ENCODE measurements around the gene ABTB2.

Gene ABTB2

GRCh38 chr11:34175284-34176019 is 182.4 kb downstream of the ABTB2 start:
- ATAC-seq = no peak
- TF ChIP-seq CSRNP3 (CRISPR knock-in tag; IDR thresholded peaks at IDR 0.05) (no peak), PPARA (CRISPR knock-in tag; IDR thresholded peaks at IDR 0.05; ENCODE audit: borderline replicate concordance) (no peak), TCF4 (CRISPR knock-in tag; IDR thresholded peaks at IDR 0.05; ENCODE audit: borderline replicate concordance) (no peak), CREB5 (CRISPR knock-in tag; IDR thresholded peaks at IDR 0.05; ENCODE audit: low read depth) (no peak), SNAI2 (CRISPR knock-in tag; IDR thresholded peaks at IDR 0.05) (no peak), CSDC2 (CRISPR knock-in tag; IDR thresholded peaks at IDR 0.05) (no peak), ZNF8 (CRISPR knock-in tag; IDR thresholded peaks at IDR 0.05) (no peak), POU6F1 (CRISPR knock-in tag; IDR thresholded peaks at IDR 0.05; ENCODE audit: borderline replicate concordance, low read depth) (no peak), TSHZ2 (CRISPR knock-in tag; IDR thresholded peaks at IDR 0.05) (no peak), PATZ1 (CRISPR knock-in tag; IDR thresholded peaks at IDR 0.05; ENCODE audit: borderline replicate concordance) (no peak), ZNF565 (CRISPR knock-in tag; conservative IDR thresholded peaks at IDR 0.05; ENCODE audit: low read depth) (no peak), ISL1 (CRISPR knock-in tag; IDR thresholded peaks at IDR 0.05) (no peak)

GRCh38 chr11:34174412-34175041 is 183.3 kb downstream of the ABTB2 start:
- peak; percentile 100 for ATAC-seq
- no peak for TF ChIP-seq POU6F1 (CRISPR knock-in tag; IDR thresholded peaks at IDR 0.05; ENCODE audit: borderline replicate concordance, low read depth)
- TF ChIP-seq ZNF8 (CRISPR knock-in tag; IDR thresholded peaks at IDR 0.05) = no peak
- TF ChIP-seq ZC3H10 (CRISPR knock-in tag; IDR thresholded peaks at IDR 0.05) = no peak
- no peak for TF ChIP-seq ZNF565 (CRISPR knock-in tag; conservative IDR thresholded peaks at IDR 0.05; ENCODE audit: low read depth)
- no peak for TF ChIP-seq ZFP3 (CRISPR knock-in tag; IDR thresholded peaks at IDR 0.05)
- no peak for TF ChIP-seq GLIS3 (CRISPR knock-in tag; IDR thresholded peaks at IDR 0.05)
- no peak for TF ChIP-seq BACH2 (CRISPR knock-in tag; IDR thresholded peaks at IDR 0.05; ENCODE audit: borderline replicate concordance)
- TF ChIP-seq RARB (CRISPR knock-in tag; IDR thresholded peaks at IDR 0.05) = no peak

- no peak for ATAC-seq
- TF ChIP-seq ARNTL (CRISPR knock-in tag; IDR thresholded peaks at IDR 0.05; ENCODE audit: borderline replicate concordance, low read depth) (no peak), BACH2 (CRISPR knock-in tag; IDR thresholded peaks at IDR 0.05; ENCODE audit: borderline replicate concordance) (no peak), POU6F1 (CRISPR knock-in tag; IDR thresholded peaks at IDR 0.05; ENCODE audit: borderline replicate concordance, low read depth) (no peak), TCF4 (CRISPR knock-in tag; IDR thresholded peaks at IDR 0.05; ENCODE audit: borderline replicate concordance) (no peak), ZFP3 (CRISPR knock-in tag; IDR thresholded peaks at IDR 0.05) (no peak), ISL1 (CRISPR knock-in tag; IDR thresholded peaks at IDR 0.05) (no peak), OSR1 (CRISPR knock-in tag; IDR thresholded peaks at IDR 0.05) (no peak), GLIS3 (CRISPR knock-in tag; IDR thresholded peaks at IDR 0.05) (no peak), ZC3H10 (CRISPR knock-in tag; IDR thresholded peaks at IDR 0.05) (no peak), PPARA (CRISPR knock-in tag; IDR thresholded peaks at IDR 0.05; ENCODE audit: borderline replicate concordance) (no peak), ZNF565 (CRISPR knock-in tag; conservative IDR thresholded peaks at IDR 0.05; ENCODE audit: low read depth) (no peak), ESRRG (CRISPR knock-in tag; IDR thresholded peaks at IDR 0.05) (no peak), ZNF8 (CRISPR knock-in tag; IDR thresholded peaks at IDR 0.05) (no peak), ZFP30 (CRISPR knock-in tag; IDR thresholded peaks at IDR 0.05) (no peak)
Measured at GRCh38 chr11:34173050-34173449, 184.8 kb downstream of the ABTB2 start.

Measured in SK-N-SH treated with all-trans-retinoic acid at 6 μM for 48 hours (cell line).